8988T (cell line): Measurements from ENCODE around the gene RUSC1.
"Not testable (repeated sequence)": the region's sequence is repeated elsewhere in the genome, so short reads cannot be mapped to it uniquely, and the experiment has no call there.

ENCODE experiments used
- DNase-seq: peaks from one replicate; pipeline ENCODE4 v3.0.0; 2011

Gene RUSC1

DNA sequence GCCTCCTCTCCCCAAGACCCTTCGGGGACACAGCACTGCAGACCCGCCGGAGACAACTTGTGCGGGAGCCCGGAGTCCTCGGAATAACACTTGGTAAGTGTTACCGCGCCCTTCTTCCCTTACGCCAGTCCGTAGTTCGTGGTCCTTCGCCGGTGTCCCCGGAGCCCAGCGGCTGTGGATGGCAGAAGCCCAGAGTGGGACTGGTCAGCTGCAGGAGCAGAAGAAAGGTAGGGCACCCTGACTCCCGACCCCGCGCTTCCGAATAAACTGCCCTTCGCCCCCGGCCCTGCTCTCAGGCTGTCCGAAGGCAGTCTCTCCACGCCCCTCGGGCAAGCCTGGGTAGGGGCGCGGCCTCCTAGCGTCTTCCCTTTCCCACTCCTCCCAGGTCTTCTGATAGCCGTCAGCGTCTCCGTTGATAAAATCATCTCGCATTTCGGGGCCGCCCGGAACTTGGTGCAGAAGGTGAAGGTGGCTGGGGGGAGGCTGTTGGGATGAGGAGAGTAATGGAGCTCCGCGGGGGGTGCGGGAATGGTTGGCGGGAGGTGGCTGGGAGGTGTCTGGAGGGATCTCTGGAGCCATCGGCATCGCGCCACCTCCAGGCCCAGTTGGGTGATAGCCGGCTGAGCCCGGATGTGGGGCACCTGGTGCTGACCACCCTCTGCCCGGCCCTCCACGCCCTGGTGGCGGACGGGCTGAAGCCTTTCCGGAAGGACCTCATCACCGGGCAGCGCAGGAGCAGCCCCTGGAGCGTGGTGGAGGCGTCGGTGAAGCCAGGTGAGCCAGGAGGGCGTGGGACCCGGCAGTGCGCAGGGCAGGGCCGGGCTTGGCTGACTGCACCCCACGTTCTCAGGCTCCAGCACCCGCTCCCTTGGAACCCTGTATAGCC lies 4.3 kb downstream of the RUSC1 start:
- peak; percentile 85 for DNase-seq

DNA sequence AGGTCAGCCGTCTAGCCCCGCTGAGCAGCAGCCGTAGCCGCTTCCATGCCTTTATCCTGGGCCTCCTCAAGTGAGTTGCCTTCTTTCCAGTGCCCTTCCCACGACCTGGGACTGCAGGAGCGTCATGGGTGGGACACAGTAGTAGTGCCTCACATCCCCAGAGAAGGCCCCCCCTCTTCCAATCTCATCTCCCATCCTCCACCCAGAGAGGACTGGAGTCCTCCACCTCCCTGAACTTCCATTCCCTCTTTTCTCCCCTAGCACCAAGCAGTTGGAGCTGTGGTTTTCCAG lies 4.9 kb downstream of the RUSC1 start:
- DNase-seq, result no peak

DNA sequence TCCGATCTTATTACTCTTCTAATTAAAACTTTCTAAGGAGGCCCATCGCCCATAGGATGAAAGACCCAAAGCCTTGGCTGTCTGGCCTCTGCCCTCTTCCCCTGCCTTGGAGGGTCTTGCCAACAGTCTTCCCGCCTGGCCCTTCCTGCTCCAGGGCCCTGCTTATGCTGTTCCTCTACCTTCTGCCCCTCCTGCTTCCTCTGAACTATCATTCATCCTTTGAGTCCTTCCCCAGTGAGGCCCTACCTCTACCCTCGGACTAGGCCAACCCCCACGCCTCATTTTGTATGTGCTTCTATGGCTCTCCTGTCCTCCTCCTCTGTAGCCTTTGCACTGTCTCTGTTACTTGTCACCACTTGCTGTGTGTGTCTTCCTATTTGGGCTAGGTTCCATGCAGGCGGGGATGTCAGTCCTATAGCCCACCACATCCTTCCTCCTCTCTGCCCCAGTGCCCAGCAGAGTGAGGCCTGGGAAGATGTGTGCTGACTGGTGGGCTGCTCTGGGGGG lies 5.4 kb downstream of the RUSC1 start:
- no peak for DNase-seq

DNA sequence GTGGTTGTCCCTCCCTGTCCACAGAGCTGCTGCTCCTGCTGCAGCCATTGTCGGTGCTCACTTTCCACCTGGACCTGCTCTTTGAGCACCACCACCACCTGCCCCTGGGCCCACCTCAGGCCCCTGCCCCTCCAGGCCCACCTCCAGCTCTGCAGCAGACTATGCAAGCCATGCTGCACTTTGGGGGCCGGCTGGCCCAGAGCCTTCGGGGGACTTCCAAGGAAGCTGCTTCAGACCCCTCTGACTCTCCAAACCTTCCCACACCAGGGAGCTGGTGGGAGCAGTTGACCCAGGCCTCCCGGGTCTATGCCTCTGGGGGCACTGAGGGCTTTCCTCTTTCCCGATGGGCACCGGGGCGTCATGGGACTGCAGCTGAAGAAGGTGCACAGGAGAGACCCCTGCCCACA lies 5.9 kb downstream of the RUSC1 start:
- no peak for DNase-seq

DNA sequence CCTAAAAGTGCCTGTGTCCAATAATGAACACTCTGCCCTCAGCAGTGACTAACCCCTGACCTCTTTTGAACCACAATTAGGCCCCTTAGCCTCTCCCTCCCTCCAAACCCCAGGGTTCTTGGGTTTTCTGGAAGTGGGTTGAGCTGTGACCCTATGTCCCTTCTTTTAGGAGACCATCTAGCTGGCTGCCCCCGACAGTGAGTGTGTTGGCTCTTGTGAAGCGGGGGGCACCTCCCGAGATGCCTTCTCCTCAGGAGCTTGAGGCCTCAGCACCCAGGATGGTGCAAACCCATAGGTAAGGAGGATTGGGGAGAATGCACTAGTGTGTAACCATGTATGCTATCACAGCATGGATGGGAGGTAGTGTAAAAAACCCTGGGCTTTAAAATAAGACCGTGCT lies 7.3 kb downstream of the RUSC1 start:
- DNase-seq, result no peak

DNA sequence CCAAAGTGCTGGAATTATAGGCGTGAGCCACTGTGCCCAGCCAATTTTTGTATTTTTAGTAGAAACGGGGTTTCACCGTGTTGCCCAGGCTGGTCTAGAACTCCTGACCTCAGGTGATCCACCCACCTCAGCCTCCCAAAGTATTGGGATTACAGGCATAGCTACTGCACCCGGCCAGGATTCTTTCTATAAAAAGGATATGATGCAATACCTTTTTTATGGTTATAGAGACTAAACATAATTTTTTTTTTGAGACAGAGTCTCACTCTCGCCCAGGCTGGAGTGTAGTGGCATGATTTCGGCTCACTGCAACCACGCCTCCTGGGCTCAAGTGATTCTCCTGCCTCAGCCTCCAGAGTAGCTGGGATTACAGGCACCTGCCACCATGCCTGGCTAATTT lies 8.2 kb downstream of the RUSC1 start:
- DNase-seq, result not testable (repeated sequence)

DNA sequence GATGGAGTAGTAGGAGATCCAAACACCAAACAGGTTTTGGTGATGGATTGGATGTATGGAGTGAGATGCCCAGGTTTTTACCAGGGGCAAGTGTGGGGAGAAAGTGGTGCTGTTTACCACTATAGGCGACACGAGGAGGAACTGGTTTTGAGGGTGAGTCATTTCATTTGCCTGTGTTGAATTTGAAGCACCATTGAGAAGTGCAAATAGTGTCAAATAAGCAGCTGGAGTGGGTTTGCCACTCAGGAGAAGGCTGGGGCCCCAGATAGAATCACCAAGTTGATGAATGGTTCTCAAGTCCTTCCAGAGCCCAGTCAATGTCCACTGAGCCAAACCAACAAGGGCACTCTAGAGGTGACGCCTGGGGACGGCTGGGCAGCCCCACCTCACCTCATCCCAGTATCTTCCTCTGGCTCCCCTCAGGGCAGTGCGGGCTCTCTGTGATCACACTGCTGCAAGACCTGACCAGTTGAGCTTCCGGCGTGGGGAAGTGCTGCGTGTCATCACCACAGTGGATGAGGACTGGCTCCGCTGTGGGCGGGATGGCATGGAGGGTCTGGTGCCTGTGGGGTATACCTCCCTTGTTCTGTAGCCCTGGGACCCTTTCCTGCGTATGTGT lies 9.4 kb downstream of the RUSC1 start:
- no peak for DNase-seq

DNA sequence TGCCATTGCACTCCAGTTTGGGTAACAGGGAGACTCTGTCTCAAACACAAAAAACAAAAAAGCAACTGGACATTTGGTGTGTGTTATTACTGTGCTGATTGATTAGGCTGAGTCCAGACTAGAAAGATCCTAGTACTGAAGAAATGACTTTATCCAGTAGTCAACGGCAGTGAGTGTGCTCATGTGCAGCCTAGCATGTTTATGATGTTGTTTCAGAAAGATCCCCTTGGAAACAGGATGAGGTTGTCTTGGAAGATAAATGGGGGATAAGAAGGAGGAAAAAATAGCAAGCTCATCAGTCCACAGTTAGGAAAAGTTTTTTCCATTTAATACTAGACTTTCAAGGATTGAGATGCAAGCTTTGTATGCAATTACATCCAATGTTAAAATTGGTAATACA lies 14.3 kb downstream of the RUSC1 start:
- no peak for DNase-seq

DNA sequence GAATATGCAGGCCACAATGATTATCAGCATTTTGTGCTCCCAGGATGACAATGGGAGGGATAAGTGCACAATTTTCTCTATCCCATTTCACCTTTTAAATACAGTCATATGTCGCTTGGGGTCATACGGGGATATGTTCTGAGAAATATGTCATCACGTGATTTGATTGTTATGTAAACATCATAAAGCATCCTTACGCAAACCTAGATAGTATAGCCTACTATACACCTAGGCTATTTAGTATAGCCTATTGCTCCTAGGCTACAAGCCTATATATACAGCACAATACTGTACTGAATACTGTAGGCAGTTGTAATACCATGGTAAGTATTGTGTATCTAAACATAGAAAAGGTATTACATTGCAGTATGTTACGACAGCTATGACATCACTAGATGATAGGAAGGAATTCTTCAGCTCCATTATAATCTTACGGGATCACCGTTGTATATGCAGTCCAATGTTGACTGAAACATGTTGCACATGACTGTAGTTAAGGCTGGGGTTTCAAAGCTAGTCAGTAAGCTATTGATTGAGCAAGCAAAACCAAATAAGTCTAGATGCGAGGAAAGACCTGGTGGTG lies 18.9 kb downstream of the RUSC1 start:
- DNase-seq, result no peak

DNA sequence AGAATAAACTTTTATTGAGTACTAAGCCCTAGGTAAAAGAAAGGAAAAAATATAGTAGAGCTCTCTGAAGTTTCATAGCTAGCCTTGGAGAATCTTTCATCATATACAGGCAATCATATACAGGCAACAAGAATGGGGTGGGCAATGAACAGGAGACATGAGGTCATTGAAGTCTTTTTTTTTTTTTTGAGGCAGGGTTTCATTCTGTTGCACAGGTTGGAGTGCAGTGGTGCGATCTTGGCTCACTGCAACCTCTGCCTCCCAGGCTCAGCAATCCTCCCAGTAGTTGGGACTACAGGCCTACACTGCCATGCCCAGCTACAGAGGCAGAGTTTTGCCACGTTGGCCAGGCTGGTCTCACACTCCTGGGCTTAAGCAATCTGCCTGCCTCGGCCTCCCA lies 22.1 kb downstream of the RUSC1 start:
- DNase-seq, result no peak

DNA sequence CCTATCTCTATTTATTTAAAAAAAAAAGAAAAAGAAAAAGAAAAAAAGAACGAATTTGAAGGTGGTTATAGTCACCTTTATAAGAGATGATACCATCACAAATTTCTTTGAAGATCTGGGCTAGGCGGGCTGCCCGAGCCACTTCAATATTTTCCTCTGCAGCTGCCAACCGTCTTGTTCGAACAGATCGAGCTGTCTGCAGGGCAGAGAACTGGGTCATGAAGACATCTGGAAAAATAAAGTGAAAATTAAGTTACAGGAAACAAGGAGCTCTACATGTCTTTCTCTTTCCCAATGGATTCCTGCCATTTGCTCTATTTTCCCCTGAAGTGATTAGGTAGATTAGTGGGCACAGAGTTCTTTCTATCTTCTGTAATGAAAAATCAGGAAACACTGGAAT lies 31.9 kb downstream of the RUSC1 start:
- DNase-seq, result no peak

DNA sequence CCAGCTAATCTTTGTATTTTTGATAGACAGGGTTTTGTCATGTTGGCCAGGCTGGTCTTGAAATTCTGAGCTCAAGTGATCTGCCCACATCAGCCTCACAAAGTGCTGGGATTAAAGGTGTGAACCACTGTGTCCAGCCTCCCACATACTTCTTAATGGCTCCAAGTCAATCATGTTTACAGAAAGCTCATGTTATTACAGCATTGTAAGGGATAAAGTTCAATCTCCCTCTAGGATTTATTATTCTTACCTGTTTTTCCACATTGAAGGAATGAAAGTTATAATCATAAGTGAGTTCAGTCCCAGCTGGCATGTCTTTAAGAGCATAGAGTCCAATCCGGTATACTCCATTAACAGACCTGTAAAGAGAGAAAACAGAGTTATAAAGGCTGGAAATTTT lies 39.4 kb downstream of the RUSC1 start:
- DNase-seq, result no peak

DNA sequence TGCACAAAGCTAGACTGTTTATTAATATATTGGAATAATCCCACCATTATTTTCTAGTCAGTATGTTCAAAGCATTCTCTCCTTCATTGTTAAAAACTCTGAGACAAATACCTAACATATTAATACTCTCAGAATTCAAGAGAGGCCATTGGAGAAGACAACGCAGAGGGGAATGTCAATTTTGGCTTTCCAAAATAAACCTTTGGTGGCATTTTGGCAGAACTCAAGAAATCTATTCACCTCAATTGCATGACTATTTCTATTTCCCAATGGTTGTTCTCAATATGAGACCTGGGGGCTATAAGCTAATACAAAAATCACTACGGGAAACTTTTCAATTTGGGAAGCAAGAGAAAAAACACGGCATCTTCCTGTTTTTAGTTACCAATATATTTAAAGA lies 58.5 kb downstream of the RUSC1 start:
- no peak for DNase-seq

DNA sequence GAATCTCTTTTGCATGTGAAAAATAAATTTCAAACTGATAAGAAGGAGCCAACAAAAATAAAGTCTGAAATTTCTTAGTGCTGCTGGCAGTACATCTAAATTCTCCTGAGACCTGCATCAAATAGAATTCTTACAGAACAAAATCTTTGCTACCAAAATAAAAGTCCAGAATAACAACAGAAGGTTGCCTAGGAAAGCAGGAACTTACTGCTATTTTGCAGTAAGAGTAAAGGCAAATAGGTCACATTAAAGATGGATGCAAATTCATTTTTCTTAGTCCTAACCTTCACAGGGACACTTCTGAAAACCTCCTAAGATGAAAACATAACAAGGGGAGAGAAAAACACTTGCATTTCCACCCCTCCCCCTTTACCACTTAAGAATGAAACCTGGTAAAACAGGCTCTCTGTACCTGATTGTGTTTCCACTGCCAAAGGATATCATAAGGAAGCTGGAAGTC lies 59.0 kb downstream of the RUSC1 start:
- no peak for DNase-seq
